ENCODE results near the gene CX3CR1. TPM values are rescaled to one million over a fixed set of nuclear protein-coding genes. Genes with fewer than 3 reads are reported as not detected.

Gene CX3CR1
- total RNA-seq, 2 experiments from 2014 or later: 0.14 to 0.27 TPM

DNA sequence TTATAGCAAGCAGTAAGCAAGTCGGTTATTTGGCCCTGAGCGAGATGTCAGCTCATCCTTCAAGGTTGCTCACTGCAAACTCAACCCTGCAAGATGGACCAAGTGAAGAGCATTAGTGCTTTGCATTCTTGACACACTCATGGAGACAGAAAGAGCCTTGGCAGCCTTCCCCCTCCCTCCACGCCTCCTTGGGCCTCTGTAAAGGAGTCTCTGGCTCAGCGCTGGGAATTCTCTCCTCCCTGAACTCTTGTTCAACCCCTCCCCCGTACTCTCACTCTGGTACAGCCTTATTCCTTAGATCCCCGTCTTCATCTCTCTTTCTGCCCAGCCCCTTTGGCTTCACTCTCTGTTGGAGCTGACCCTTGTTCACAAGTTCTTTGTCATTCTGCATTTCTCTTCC is 2.2 kb upstream of the CX3CR1 start:
- Mint-ChIP-seq H3K27ac (no peak overlapping the region), H3K27me3 (no peaks in the 10 kb centered on the region), H3K36me3 (ENCODE audit: low read depth) (no peaks in the 10 kb centered on the region), H3K4me3 (no peak overlapping the region), H3K4me1 (ENCODE audit: low read depth) (peaks cover 6% of the 10 kb centered on the region), H3K9me3 (no peaks in the 10 kb centered on the region)
- no peak for TF ChIP-seq CTCF (IDR thresholded peaks at IDR 0.05)
- Histone ChIP-seq H3K4me1 (ENCODE audit: insufficient read depth, low read length) (peaks cover 41% of the 10 kb centered on the region), H3K36me3 (ENCODE audit: insufficient read depth, low read length) (no peaks in the 10 kb centered on the region), H3K27me3 (ENCODE audit: control insufficient read depth in 1 of 2, insufficient read depth in 2 of 2, low read length in 2 of 2) (no peaks in the 10 kb centered on the region), H3K9me3 (ENCODE audit: control insufficient read depth in 1 of 2, insufficient read depth in 1 of 2, low read length in 2 of 2) (no peaks in the 10 kb centered on the region), H3K4me3 (ENCODE audit: low read length) (no peak overlapping the region), H3K27ac (ENCODE audit: low read depth in 1 of 2, low read length in 2 of 2) (no peak overlapping the region)
- ChIA-PET CTCF (no interaction called here), POLR2A (no interaction called here)
- DNase-seq (no peak), ATAC-seq (ENCODE audit: poor library complexity) (no peak)
- intact Hi-C loops (cut with DNase I, micrococcal nuclease): loop anchor here in 1 of 2 experiments (10.0 kb wide), 1 partner anchor 787 kb away; the partner anchor contains the start of gene EXOG

- H3K27ac ChIP-seq (ENCODE audit: low read depth in 1 of 2, low read length in 2 of 2): no peak overlapping the region
- peaks cover 45% of the 10 kb centered on the region for H3K4me1 ChIP-seq (ENCODE audit: insufficient read depth, low read length)
- no peaks in the 10 kb centered on the region for H3K27me3 Mint-ChIP-seq
- DNase-seq (no peak), ATAC-seq (ENCODE audit: poor library complexity) (no peak)
- POLR2A ChIA-PET: interaction anchor here (1.2 kb wide), 1 partner anchor 10 kb away, joined by 3 read pairs; no protein-coding TSS in a partner anchor
- H3K27ac Mint-ChIP-seq: no peak overlapping the region
- no peak for TF ChIP-seq CTCF (IDR thresholded peaks at IDR 0.05)
- no peaks in the 10 kb centered on the region for H3K27me3 ChIP-seq (ENCODE audit: control insufficient read depth in 1 of 2, insufficient read depth in 2 of 2, low read length in 2 of 2)
- peaks cover 10% of the 10 kb centered on the region for H3K4me1 Mint-ChIP-seq (ENCODE audit: low read depth)
- intact Hi-C loops (cut with DNase I, micrococcal nuclease): loop anchor here in 1 of 2 experiments (10.0 kb wide), 1 partner anchor 787 kb away; the partner anchor contains the start of gene EXOG
- no peaks in the 10 kb centered on the region for H3K9me3 Mint-ChIP-seq
- no peaks in the 10 kb centered on the region for H3K9me3 ChIP-seq (ENCODE audit: control insufficient read depth in 1 of 2, insufficient read depth in 1 of 2, low read length in 2 of 2)
- peak overlapping the region; percentile 49 for H3K4me3 ChIP-seq (ENCODE audit: low read length)
- H3K36me3 ChIP-seq (ENCODE audit: insufficient read depth, low read length): no peaks in the 10 kb centered on the region
- H3K36me3 Mint-ChIP-seq (ENCODE audit: low read depth): no peaks in the 10 kb centered on the region
- no peak overlapping the region for H3K4me3 Mint-ChIP-seq
- CTCF ChIA-PET: interaction anchor here (0.7 kb wide), 1 partner anchor 18 kb away, joined by 3 read pairs; no protein-coding TSS in a partner anchor
Observed at GRCh38 chr3:39281533-39281932, 1.7 kb upstream of the CX3CR1 start.

GRCh38 chr3:39280571-39280970 is 735 bp upstream of the CX3CR1 start:
- ChIA-PET POLR2A (interaction anchor here (1.2 kb wide), 1 partner anchor 11 kb away, joined by 3 read pairs; no protein-coding TSS in a partner anchor), CTCF (interaction anchor here (1.2 to 1.7 kb wide), 2 partner anchors 8 to 11 kb away, joined by 5 to 7 read pairs; no protein-coding TSS in a partner anchor)
- ATAC-seq (ENCODE audit: poor library complexity): no peak
- intact Hi-C loops (cut with DNase I, micrococcal nuclease): loop anchor here in 1 of 2 experiments (10.0 kb wide), 1 partner anchor 786 kb away; the partner anchor contains the start of gene EXOG
- no peaks in the 10 kb centered on the region for H3K27me3 Mint-ChIP-seq
- TF ChIP-seq CTCF (IDR thresholded peaks at IDR 0.05): no peak
- H3K4me1 Mint-ChIP-seq (ENCODE audit: low read depth): peaks cover 11% of the 10 kb centered on the region
- Histone ChIP-seq H3K4me3 (ENCODE audit: low read length) (peak overlapping the region; percentile 49), H3K27ac (ENCODE audit: low read depth in 1 of 2, low read length in 2 of 2) (no peak overlapping the region), H3K27me3 (ENCODE audit: control insufficient read depth in 1 of 2, insufficient read depth in 2 of 2, low read length in 2 of 2) (no peaks in the 10 kb centered on the region), H3K9me3 (ENCODE audit: control insufficient read depth in 1 of 2, insufficient read depth in 1 of 2, low read length in 2 of 2) (no peaks in the 10 kb centered on the region), H3K4me1 (ENCODE audit: insufficient read depth, low read length) (peaks cover 45% of the 10 kb centered on the region), H3K36me3 (ENCODE audit: insufficient read depth, low read length) (no peaks in the 10 kb centered on the region)
- no peaks in the 10 kb centered on the region for H3K36me3 Mint-ChIP-seq (ENCODE audit: low read depth)
- no peak for DNase-seq
- no peak overlapping the region for H3K4me3 Mint-ChIP-seq
- no peaks in the 10 kb centered on the region for H3K9me3 Mint-ChIP-seq
- no peak overlapping the region for H3K27ac Mint-ChIP-seq

Measured in CD4-positive, alpha-beta T cell (primary cell).